Measurements from ENCODE around the gene TSPAN18.

GRCh38 chr11:44967930-44968496, 241.3 kb downstream of the TSPAN18 start:
- TF ChIP-seq CTCF (IDR thresholded peaks at IDR 0.05) (no peak), POLR2A (IDR thresholded peaks at IDR 0.05) (no peak), POLR2AphosphoS5 (IDR thresholded peaks at IDR 0.05; ENCODE audit: insufficient read depth in 1 of 2, low read depth in 1 of 2) (no peak)

Measured in vagina (tissue), 2 donors.